ENCODE data around the gene ZFYVE28. TPM values are rescaled to one million over a fixed set of nuclear protein-coding genes. Genes with fewer than 3 reads are reported as not detected.
"Not testable (repeated sequence)": the region's sequence is repeated elsewhere in the genome, so short reads cannot be mapped to it uniquely, and the experiment has no call there.

The ZFYVE28 gene
- total RNA-seq, 3 donors from 2014 or later (not counting 1 experiment from before 2014, with no cell fraction given): 85.4 to 107 (median 104) TPM

- Mint-ChIP-seq H3K4me1 (peaks cover 0 to 1% of the 10 kb centered on the region in 2 donors), H3K27me3 (ENCODE audit: low read depth in 2 of 2) (peaks cover 0 to 3% of the 10 kb centered on the region in 2 donors), H3K27ac (no peak overlapping the region), H3K36me3 (no peaks in the 10 kb centered on the region), H3K4me3 (no peak overlapping the region), H3K9me3 (no peaks in the 10 kb centered on the region)
- H3K4me3 ChIP-seq (ENCODE audit: low read length): no peak overlapping the region
- H3K9me3 ChIP-seq (ENCODE audit: control insufficient read depth, insufficient read depth, low read length): no peaks in the 10 kb centered on the region
- TF ChIP-seq CTCF (IDR thresholded peaks at IDR 0.05): no peak
- ATAC-seq (no peak), DNase-seq (no peak)
- intact Hi-C loops (cut with micrococcal nuclease): no loop called here
- H3K36me3 ChIP-seq (ENCODE audit: control insufficient read depth, insufficient read depth, low read length): no peaks in the 10 kb centered on the region
- H3K27ac ChIP-seq (ENCODE audit: low read length): no peak overlapping the region
- no peaks in the 10 kb centered on the region for H3K4me1 ChIP-seq (ENCODE audit: control insufficient read depth, insufficient read depth, low read length)
- H3K27me3 ChIP-seq (ENCODE audit: control insufficient read depth, insufficient read depth, low read length): no peaks in the 10 kb centered on the region
- 89% methylated on average over 29 of the region's 29 CpGs for WGBS (ENCODE audit: insufficient coverage)
Observed at GRCh38 chr4:2433609-2434350, 15.3 kb upstream of the ZFYVE28 start.

- H3K4me1 ChIP-seq (ENCODE audit: control insufficient read depth, insufficient read depth, low read length): no peaks in the 10 kb centered on the region
- H3K4me3 Mint-ChIP-seq: no peak overlapping the region
- no peaks in the 10 kb centered on the region for H3K9me3 Mint-ChIP-seq
- DNase-seq (no peak), ATAC-seq (no peak)
- peaks cover 0 to 5% of the 10 kb centered on the region in 2 donors for H3K27me3 Mint-ChIP-seq (ENCODE audit: low read depth in 2 of 2)
- 84% methylated on average over 20 of the region's 20 CpGs for WGBS (ENCODE audit: insufficient coverage)
- no peak overlapping the region for H3K27ac Mint-ChIP-seq
- no peaks in the 10 kb centered on the region for H3K36me3 Mint-ChIP-seq
- intact Hi-C loops (cut with micrococcal nuclease): no loop called here
- no peak overlapping the region for H3K4me3 ChIP-seq (ENCODE audit: low read length)
- H3K4me1 Mint-ChIP-seq: peaks cover 0 to 4% of the 10 kb centered on the region in 2 donors
- H3K9me3 ChIP-seq (ENCODE audit: control insufficient read depth, insufficient read depth, low read length): no peaks in the 10 kb centered on the region
- no peaks in the 10 kb centered on the region for H3K36me3 ChIP-seq (ENCODE audit: control insufficient read depth, insufficient read depth, low read length)
- H3K27me3 ChIP-seq (ENCODE audit: control insufficient read depth, insufficient read depth, low read length): no peaks in the 10 kb centered on the region
- TF ChIP-seq CTCF (IDR thresholded peaks at IDR 0.05): no peak
- no peak overlapping the region for H3K27ac ChIP-seq (ENCODE audit: low read length)
Observed at GRCh38 chr4:2432991-2433530, 14.6 kb upstream of the ZFYVE28 start.

- peaks cover 0 to 5% of the 10 kb centered on the region in 2 donors for H3K27me3 Mint-ChIP-seq (ENCODE audit: low read depth in 2 of 2)
- no peak for TF ChIP-seq CTCF (IDR thresholded peaks at IDR 0.05)
- H3K27me3 ChIP-seq (ENCODE audit: control insufficient read depth, insufficient read depth, low read length): no peaks in the 10 kb centered on the region
- no peaks in the 10 kb centered on the region for H3K4me1 ChIP-seq (ENCODE audit: control insufficient read depth, insufficient read depth, low read length)
- H3K4me3 ChIP-seq (ENCODE audit: low read length): no peak overlapping the region
- no peak overlapping the region for H3K27ac ChIP-seq (ENCODE audit: low read length)
- no peaks in the 10 kb centered on the region for H3K36me3 Mint-ChIP-seq
- ATAC-seq (no peak), DNase-seq (no peak)
- no peak overlapping the region for H3K4me3 Mint-ChIP-seq
- H3K36me3 ChIP-seq (ENCODE audit: control insufficient read depth, insufficient read depth, low read length): no peaks in the 10 kb centered on the region
- intact Hi-C loops (cut with micrococcal nuclease): no loop called here
- H3K27ac Mint-ChIP-seq: no peak overlapping the region
- no peaks in the 10 kb centered on the region for H3K9me3 ChIP-seq (ENCODE audit: control insufficient read depth, insufficient read depth, low read length)
- H3K9me3 Mint-ChIP-seq: no peaks in the 10 kb centered on the region
- H3K4me1 Mint-ChIP-seq: peaks cover 0 to 4% of the 10 kb centered on the region in 2 donors
Observed at GRCh38 chr4:2432004-2432403, 13.6 kb upstream of the ZFYVE28 start.

- H3K4me1 ChIP-seq (ENCODE audit: control insufficient read depth, insufficient read depth, low read length); H3K27ac ChIP-seq (ENCODE audit: low read length); H3K27ac Mint-ChIP-seq; H3K27me3 Mint-ChIP-seq (ENCODE audit: low read depth in 2 of 2); H3K9me3 Mint-ChIP-seq; H3K4me1 Mint-ChIP-seq; H3K4me3 Mint-ChIP-seq; ATAC-seq; H3K4me3 ChIP-seq (ENCODE audit: low read length); H3K9me3 ChIP-seq (ENCODE audit: control insufficient read depth, insufficient read depth, low read length); H3K36me3 Mint-ChIP-seq; H3K27me3 ChIP-seq (ENCODE audit: control insufficient read depth, insufficient read depth, low read length); H3K36me3 ChIP-seq (ENCODE audit: control insufficient read depth, insufficient read depth, low read length); intact Hi-C loops (cut with micrococcal nuclease); DNase-seq: not testable (repeated sequence)
- WGBS (ENCODE audit: insufficient coverage): 87% methylated on average over 25 of the region's 49 CpGs
Observed at GRCh38 chr4:2429945-2430757, 11.7 kb upstream of the ZFYVE28 start.

Data from natural killer cell (primary cell).